HL-60 (cell line): Measurements from ENCODE around the gene HLA-DRA.

Source experiments
- DNase-seq, 2 experiments: peaks; one replicate each; pipeline ENCODE4 v3.0.0-alpha.2; 2010 to 2020; ENCODE audit warnings: low read depth in 1 of 2, low spot score in 1 of 2
- H3K27ac ChIP-seq: fragments of 250-450 bp; sonication (Bioruptor Pico); replicated peaks from 2 replicates; pipeline ENCODE4 v1.5.1; 2020; ENCODE audit warnings: mild to moderate bottlenecking, moderate library complexity
- H3K27me3 ChIP-seq: fragments of 250-450 bp; sonication (Bioruptor Pico); 2 replicates; pipeline ENCODE4 v1.5.1; 2021; ENCODE audit warnings: mild to moderate bottlenecking, moderate library complexity; ENCODE audit not compliant: insufficient read depth, poor library complexity, severe bottlenecking
- H3K4me3 ChIP-seq: replicated peaks from 2 replicates; pipeline ENCODE4 v1.5.1; 2011; ENCODE audit warnings: mild to moderate bottlenecking, control low read depth, low read length; ENCODE audit not compliant: insufficient read depth
- GABPA ChIP-seq: IDR thresholded peaks from 2 replicates; pipeline ENCODE4 v1.6.1; 2012; ENCODE audit warnings: low read depth
- POLR2AphosphoS5 ChIP-seq: IDR thresholded peaks from 2 replicates; pipeline ENCODE4 v1.6.1; 2012; ENCODE audit warnings: low read depth
- SPI1 ChIP-seq: IDR thresholded peaks from 2 replicates; pipeline ENCODE4 v1.6.1; 2012; ENCODE audit warnings: low read depth, mild to moderate bottlenecking, borderline replicate concordance
- TF ChIP-seq, protein P1 (sequence below): IDR thresholded peaks from 2 replicates; pipeline ENCODE4 v1.6.1; 2012; ENCODE audit warnings: low read depth; ENCODE audit not compliant: insufficient replicate concordance
- TF ChIP-seq, protein P2 (sequence below): IDR thresholded peaks from one replicate; pipeline ENCODE4 v1.5.1; 2011; ENCODE audit warnings: low read length, control low read depth, inconsistent platforms; ENCODE audit not compliant: insufficient read depth

HLA-DRA gene

DNA sequence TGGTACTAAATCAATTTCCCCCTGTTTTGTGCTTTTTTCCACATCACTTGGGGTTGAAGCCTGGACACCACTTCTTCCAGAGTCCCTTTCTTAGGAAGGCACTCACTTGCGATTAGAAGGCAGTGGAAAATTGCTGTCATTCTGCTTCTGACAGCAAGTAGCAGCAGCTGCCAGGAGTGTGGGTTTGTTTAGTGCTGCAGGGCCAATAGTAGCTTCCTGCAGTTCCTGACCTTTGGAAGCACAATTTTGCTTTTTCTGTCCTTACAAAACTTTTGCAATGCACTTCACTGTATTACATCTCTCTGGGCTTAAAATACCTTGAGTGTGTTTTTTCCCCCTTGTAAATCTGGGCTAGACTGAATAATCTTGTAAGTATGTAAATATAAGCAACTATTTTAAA is 12.5 kb upstream of the HLA-DRA start:
- TF ChIP-seq SPI1 (no peak), GABPA (no peak), POLR2AphosphoS5 (no peak)
- TF ChIP-seq, protein P1, sequence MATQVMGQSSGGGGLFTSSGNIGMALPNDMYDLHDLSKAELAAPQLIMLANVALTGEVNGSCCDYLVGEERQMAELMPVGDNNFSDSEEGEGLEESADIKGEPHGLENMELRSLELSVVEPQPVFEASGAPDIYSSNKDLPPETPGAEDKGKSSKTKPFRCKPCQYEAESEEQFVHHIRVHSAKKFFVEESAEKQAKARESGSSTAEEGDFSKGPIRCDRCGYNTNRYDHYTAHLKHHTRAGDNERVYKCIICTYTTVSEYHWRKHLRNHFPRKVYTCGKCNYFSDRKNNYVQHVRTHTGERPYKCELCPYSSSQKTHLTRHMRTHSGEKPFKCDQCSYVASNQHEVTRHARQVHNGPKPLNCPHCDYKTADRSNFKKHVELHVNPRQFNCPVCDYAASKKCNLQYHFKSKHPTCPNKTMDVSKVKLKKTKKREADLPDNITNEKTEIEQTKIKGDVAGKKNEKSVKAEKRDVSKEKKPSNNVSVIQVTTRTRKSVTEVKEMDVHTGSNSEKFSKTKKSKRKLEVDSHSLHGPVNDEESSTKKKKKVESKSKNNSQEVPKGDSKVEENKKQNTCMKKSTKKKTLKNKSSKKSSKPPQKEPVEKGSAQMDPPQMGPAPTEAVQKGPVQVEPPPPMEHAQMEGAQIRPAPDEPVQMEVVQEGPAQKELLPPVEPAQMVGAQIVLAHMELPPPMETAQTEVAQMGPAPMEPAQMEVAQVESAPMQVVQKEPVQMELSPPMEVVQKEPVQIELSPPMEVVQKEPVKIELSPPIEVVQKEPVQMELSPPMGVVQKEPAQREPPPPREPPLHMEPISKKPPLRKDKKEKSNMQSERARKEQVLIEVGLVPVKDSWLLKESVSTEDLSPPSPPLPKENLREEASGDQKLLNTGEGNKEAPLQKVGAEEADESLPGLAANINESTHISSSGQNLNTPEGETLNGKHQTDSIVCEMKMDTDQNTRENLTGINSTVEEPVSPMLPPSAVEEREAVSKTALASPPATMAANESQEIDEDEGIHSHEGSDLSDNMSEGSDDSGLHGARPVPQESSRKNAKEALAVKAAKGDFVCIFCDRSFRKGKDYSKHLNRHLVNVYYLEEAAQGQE = no peak
- TF ChIP-seq, protein P2, sequence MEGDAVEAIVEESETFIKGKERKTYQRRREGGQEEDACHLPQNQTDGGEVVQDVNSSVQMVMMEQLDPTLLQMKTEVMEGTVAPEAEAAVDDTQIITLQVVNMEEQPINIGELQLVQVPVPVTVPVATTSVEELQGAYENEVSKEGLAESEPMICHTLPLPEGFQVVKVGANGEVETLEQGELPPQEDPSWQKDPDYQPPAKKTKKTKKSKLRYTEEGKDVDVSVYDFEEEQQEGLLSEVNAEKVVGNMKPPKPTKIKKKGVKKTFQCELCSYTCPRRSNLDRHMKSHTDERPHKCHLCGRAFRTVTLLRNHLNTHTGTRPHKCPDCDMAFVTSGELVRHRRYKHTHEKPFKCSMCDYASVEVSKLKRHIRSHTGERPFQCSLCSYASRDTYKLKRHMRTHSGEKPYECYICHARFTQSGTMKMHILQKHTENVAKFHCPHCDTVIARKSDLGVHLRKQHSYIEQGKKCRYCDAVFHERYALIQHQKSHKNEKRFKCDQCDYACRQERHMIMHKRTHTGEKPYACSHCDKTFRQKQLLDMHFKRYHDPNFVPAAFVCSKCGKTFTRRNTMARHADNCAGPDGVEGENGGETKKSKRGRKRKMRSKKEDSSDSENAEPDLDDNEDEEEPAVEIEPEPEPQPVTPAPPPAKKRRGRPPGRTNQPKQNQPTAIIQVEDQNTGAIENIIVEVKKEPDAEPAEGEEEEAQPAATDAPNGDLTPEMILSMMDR = no peak

DNA sequence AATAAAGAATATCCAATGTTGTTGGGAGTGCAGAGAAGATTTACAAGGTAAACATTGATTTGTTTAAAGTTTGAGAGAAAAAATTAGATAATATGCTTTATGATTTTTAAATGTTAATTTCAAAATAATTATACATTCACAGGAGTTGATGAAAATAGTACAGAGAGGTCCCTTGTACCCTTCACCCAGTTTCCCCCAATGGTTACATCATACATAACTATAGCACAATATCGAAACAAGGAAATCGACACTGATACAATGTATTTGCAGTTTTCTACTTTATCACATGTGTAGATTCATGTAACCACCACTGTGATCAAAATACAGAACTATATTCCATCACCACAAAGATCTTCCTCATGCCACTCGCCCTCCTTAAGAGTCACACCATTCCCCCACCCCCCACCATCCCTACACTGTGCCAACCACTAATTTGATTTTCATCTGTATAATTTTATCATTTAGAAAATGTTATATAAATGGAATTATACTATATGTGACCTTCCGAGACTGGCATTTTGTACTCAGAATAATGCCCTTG is 11.7 kb upstream of the HLA-DRA start:
- no peak overlapping the region for H3K27ac ChIP-seq
- H3K27me3 ChIP-seq = peaks cover 3% of the 10 kb centered on the region
- TF ChIP-seq, protein P1 = no peak
- TF ChIP-seq, protein P2 = no peak
- TF ChIP-seq POLR2AphosphoS5 (no peak), SPI1 (no peak), GABPA (no peak)
- DNase-seq = no peak
- H3K4me3 ChIP-seq = no peak overlapping the region

More for the DNA sequence above, 12.5 kb upstream of the HLA-DRA start:
- DNase-seq = no peak
- Histone ChIP-seq H3K4me3 (no peak overlapping the region), H3K27me3 (peaks cover 3% of the 10 kb centered on the region), H3K27ac (no peak overlapping the region)

DNA sequence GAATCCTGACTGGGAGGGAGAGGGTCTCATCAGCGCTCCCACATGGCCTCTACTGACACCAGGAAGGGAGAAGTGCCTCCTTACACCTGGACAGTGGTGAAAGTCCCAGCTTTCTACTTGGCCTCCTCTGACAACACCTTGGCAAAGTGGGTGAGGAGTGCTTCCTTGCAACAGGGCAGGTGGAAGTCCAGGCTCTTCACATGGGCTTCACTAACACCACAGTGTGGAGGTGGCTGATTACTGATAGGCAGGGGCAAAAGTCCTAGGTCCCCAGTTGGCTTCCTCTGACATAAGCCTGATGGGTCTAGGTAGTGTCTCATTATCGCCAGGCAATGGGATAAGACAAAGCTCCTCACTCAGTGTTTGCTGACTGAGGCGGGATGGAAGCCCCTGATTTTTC is 9.5 kb upstream of the HLA-DRA start:
- H3K4me3 ChIP-seq = no peak overlapping the region
- DNase-seq = no peak
- peaks cover 3% of the 10 kb centered on the region for H3K27me3 ChIP-seq
- TF ChIP-seq GABPA (no peak), SPI1 (no peak), POLR2AphosphoS5 (no peak)
- TF ChIP-seq, protein P2 = no peak
- TF ChIP-seq, protein P1 = no peak
- no peak overlapping the region for H3K27ac ChIP-seq
